ENCODE results near the gene SDK2.

- TF ChIP-seq RAD21 (conservative IDR thresholded peaks at IDR 0.05 in 1 of 2, IDR thresholded peaks at IDR 0.05 in 1 of 2) (no peak), EHMT2 (IDR thresholded peaks at IDR 0.05; ENCODE audit: low read depth) (no peak), POLR2A (IDR thresholded peaks at IDR 0.05; ENCODE audit: low read length) (no peak), EP300 (IDR thresholded peaks at IDR 0.05) (no peak), CHD2 (IDR thresholded peaks at IDR 0.05; ENCODE audit: low read length, partially characterized antibody) (no peak), CHD4 (IDR thresholded peaks at IDR 0.05; ENCODE audit: borderline replicate concordance) (no peak), CEBPB (IDR thresholded peaks at IDR 0.05) (no peak), MAZ (IDR thresholded peaks at IDR 0.05; ENCODE audit: borderline replicate concordance, low read depth, low read length) (no peak), MAX (IDR thresholded peaks at IDR 0.05) (no peak), POLR2AphosphoS2 (conservative IDR thresholded peaks at IDR 0.05; ENCODE audit: low read length) (no peak), NR3C1 (IDR thresholded peaks at IDR 0.05) (no peak), SMC3 (IDR thresholded peaks at IDR 0.05) (no peak)
- TF ChIP-seq, protein P1, sequence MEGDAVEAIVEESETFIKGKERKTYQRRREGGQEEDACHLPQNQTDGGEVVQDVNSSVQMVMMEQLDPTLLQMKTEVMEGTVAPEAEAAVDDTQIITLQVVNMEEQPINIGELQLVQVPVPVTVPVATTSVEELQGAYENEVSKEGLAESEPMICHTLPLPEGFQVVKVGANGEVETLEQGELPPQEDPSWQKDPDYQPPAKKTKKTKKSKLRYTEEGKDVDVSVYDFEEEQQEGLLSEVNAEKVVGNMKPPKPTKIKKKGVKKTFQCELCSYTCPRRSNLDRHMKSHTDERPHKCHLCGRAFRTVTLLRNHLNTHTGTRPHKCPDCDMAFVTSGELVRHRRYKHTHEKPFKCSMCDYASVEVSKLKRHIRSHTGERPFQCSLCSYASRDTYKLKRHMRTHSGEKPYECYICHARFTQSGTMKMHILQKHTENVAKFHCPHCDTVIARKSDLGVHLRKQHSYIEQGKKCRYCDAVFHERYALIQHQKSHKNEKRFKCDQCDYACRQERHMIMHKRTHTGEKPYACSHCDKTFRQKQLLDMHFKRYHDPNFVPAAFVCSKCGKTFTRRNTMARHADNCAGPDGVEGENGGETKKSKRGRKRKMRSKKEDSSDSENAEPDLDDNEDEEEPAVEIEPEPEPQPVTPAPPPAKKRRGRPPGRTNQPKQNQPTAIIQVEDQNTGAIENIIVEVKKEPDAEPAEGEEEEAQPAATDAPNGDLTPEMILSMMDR (IDR thresholded peaks at IDR 0.05): no peak
- TF ChIP-seq, protein P2, sequence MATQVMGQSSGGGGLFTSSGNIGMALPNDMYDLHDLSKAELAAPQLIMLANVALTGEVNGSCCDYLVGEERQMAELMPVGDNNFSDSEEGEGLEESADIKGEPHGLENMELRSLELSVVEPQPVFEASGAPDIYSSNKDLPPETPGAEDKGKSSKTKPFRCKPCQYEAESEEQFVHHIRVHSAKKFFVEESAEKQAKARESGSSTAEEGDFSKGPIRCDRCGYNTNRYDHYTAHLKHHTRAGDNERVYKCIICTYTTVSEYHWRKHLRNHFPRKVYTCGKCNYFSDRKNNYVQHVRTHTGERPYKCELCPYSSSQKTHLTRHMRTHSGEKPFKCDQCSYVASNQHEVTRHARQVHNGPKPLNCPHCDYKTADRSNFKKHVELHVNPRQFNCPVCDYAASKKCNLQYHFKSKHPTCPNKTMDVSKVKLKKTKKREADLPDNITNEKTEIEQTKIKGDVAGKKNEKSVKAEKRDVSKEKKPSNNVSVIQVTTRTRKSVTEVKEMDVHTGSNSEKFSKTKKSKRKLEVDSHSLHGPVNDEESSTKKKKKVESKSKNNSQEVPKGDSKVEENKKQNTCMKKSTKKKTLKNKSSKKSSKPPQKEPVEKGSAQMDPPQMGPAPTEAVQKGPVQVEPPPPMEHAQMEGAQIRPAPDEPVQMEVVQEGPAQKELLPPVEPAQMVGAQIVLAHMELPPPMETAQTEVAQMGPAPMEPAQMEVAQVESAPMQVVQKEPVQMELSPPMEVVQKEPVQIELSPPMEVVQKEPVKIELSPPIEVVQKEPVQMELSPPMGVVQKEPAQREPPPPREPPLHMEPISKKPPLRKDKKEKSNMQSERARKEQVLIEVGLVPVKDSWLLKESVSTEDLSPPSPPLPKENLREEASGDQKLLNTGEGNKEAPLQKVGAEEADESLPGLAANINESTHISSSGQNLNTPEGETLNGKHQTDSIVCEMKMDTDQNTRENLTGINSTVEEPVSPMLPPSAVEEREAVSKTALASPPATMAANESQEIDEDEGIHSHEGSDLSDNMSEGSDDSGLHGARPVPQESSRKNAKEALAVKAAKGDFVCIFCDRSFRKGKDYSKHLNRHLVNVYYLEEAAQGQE (IDR thresholded peaks at IDR 0.05): no peak
These were observed 210.7 kb downstream of the SDK2 start for GRCh38 chr17:73433501-73433900.

Data from A549 (cell line).